HG03442 (cell line): ENCODE data around the gene LGALS9C.
"Not testable (repeated sequence)": the region's sequence is repeated elsewhere in the genome, so short reads cannot be mapped to it uniquely, and the experiment has no call there.

Experiments
- ATAC-seq: cut with Tn5 transposase; IDR thresholded peaks from one replicate; pipeline ENCODE4 v1.9.1; 2021; ENCODE audit warnings: mild to moderate bottlenecking, moderate library complexity; ENCODE audit not compliant: unreplicated experiment

LGALS9C gene

DNA sequence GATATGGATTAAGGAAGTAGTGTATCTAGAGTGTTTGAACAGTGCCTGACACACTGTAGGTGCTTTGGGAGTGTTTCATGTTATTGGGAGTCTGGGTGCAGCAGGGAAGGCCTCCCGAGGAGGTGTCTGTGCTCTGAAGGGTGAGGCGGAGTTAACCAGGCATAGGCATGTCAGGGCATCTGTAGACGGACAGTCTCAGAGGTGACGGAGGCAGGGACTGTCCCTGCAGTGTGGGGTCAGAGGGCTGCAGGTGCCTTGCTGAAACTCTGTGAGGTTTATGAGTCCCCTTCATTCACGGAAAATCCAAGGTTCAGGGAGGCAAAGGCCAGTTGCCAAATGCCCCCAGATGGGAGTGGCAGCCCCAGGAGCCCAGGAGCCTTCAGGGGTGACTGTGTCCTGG, 778 bp downstream of the LGALS9C start:
- ATAC-seq = not testable (repeated sequence)

- ATAC-seq = not testable (repeated sequence)
These were observed 1.8 kb downstream of the LGALS9C start for GRCh38 chr17:18478362-18478761.

GRCh38 chr17:18478977-18479595, 2.5 kb downstream of the LGALS9C start:
- ATAC-seq = not testable (repeated sequence)

DNA sequence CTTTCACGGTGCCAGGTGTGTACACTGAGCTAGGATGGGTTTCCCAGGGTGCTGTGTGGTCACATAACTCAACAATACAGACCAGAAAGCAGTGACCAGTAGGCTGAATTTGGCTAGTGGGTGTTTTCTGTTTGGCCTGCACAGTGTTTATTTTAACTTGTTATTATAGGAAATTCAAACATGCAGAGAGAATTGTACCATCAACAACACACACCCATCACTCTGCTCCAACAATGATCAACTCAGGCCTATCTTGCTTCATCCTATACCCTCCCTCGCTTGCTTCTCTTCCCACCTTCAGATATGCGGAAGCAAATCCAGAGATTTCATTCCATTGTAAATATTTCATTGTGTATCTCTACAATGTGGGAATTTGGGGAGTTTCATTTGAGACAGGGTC, 5.2 kb downstream of the LGALS9C start:
- ATAC-seq = not testable (repeated sequence)

GRCh38 chr17:18485936-18486464, 9.4 kb downstream of the LGALS9C start:
- ATAC-seq = not testable (repeated sequence)

- ATAC-seq = not testable (repeated sequence)
These were observed 11.0 kb downstream of the LGALS9C start for GRCh38 chr17:18487633-18488032.

GRCh38 chr17:18488622-18489021, 12.0 kb downstream of the LGALS9C start:
- ATAC-seq = not testable (repeated sequence)

DNA sequence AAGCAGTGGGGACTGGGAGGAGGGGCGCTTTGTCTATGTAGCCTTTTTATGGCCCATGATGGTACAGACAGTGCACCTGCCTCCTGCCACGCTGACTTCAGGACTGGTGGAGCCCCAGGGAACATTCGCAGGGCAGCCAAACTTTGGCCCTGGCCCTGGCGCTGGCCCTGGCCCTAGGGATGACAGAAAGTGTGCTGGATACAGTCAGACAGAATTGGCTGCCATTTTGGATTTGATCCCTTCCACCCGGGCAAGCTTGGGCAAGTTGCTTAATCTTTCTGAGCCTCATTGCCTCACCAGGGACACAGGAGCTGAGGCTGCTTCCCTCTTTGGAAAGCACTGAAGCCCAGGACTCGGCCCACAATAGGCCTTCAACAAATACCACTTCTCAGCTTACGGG, 13.4 kb downstream of the LGALS9C start:
- ATAC-seq = not testable (repeated sequence)

DNA sequence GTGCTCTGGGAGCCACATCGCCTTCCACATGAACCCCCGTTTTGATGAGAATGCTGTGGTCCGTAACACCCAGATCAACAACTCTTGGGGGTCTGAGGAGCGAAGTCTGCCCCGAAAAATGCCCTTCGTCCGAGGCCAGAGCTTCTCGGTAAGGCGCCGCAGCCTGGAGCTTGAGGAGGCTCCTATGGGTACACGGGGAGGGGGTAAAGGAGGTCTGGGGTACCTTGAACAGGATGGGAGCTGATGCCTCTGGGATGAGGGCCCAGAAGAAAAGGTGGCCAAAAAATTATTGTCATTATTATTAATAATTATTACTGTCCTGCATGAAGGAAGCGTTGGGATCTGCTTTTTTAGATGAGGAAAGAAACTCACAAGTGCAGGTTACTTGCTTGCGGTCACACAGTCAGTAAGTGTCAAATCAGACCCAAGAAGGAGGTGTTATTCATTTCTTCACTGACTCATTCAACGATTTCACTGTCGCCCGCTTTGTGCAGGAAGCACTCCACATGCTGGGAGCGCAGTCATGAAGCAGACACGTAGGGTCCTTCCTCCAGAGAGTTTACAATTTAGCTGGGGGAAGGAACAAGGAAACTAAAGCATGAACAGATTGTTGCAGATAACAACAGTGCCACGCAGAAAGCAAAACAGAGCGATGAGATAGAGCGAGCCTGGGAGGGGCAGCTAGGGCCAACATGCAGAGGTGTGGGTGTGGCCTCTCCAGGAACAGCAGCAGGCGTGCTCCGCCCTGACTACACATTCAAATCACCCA, 16.3 kb downstream of the LGALS9C start:
- ATAC-seq = peak; percentile 57

GRCh38 chr17:18494250-18494768, 17.7 kb downstream of the LGALS9C start:
- ATAC-seq = not testable (repeated sequence)

DNA sequence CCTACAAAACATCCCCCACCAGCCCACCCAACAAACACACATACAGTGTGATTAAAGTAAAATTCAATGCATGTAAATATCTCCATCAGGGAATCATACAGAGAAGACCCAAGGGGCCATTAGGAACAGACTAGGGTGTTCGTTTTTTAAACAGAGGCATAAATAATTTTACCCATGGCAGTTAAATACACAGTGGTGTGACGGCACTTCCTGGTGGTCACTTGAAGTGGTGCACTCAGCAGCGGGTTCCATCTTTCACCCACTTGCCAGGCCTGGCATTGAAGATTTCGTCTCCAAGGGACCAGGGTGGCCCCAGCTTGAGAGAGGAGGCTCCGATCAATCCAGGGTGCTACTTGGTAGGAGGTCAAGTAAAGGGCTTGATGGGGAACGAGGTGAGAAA, 20.5 kb downstream of the LGALS9C start:
- not testable (repeated sequence) for ATAC-seq

DNA sequence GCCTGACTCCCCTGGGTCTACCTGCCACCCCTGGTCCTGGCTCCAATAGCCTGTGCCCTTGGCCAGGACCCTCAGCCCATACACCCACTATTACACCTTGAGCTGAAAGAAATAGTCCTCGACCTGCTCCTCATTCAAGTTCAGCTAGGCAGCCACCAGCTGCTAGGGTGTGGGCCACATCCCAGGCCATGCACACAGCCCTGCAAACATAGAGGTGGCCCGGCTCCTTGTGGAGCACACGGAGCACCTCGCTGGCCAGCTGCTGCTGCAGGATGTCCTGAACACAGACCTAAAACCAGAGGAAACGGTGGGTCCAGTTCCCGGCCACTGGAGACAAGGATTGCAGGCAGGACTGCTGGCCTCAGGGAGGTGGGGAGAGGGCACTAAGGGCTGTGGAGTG, 22.5 kb downstream of the LGALS9C start:
- not testable (repeated sequence) for ATAC-seq

DNA sequence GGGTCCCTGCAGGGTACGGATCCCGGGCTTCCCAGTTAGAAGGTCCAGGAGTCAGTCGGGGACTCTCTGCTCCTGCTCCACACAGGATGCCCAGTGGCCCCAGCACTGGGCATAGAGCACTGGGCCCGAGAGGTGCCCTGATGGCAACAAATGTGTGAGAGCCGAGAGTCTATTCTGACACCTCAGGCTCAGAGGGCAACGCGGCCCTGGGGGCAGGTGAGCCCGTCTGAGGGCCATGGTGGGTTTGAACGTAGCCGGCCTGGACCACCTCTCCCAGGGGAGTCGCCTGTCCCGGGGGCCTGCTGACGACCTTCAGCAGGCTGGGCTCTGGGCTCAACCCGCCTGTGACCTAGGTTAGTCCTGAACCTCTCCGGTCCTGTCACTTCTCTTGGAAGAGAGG, 23.2 kb downstream of the LGALS9C start:
- ATAC-seq = not testable (repeated sequence)

- not testable (repeated sequence) for ATAC-seq
These were observed 23.7 kb downstream of the LGALS9C start for GRCh38 chr17:18500281-18500680.

- not testable (repeated sequence) for ATAC-seq
These were observed 24.2 kb downstream of the LGALS9C start for GRCh38 chr17:18500816-18501215.

DNA sequence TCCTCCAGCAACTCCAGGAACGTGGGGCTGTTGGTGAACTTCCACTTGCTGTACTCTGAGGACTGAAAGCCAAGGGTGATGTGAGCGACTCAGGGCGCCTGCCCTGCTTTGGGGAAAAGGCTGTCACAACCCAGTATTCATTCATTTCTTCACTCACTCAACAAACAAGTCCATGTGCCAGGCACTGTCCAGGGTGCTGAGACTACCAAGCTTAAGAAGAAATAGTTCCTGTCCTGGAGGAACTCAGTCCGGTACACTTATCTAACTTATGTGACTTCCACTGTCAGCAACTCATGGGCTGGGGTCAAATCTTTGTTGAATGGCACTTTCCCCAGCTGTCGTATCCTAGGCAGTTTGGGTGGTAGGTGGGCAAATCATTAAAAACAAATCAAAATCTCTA, 26.6 kb downstream of the LGALS9C start:
- ATAC-seq = not testable (repeated sequence)

DNA sequence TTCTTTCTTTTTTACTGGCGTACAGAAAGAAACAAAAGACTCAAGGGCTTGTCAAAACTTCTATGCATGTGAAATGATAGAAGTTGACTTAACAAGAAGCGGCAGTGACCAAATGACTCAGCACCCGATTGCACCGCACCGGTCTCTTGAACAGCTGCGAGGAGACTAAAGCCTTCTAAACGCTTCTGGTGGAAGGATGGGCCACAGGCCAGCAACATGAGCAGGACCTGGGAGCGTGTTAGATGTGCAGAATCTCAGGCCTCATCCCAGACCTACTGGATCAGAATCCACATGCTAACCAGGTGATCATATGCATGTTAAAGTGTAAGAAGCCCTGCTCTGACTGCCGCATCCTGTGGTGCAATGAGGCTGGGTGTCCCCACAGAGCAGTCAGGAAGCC, 31.1 kb downstream of the LGALS9C start:
- ATAC-seq = not testable (repeated sequence)

GRCh38 chr17:18508667-18509066, 32.1 kb downstream of the LGALS9C start:
- not testable (repeated sequence) for ATAC-seq

- not testable (repeated sequence) for ATAC-seq
These were observed 44.5 kb downstream of the LGALS9C start for GRCh38 chr17:18521100-18521499.

GRCh38 chr17:18525015-18525414, 48.4 kb downstream of the LGALS9C start:
- ATAC-seq = not testable (repeated sequence)

DNA sequence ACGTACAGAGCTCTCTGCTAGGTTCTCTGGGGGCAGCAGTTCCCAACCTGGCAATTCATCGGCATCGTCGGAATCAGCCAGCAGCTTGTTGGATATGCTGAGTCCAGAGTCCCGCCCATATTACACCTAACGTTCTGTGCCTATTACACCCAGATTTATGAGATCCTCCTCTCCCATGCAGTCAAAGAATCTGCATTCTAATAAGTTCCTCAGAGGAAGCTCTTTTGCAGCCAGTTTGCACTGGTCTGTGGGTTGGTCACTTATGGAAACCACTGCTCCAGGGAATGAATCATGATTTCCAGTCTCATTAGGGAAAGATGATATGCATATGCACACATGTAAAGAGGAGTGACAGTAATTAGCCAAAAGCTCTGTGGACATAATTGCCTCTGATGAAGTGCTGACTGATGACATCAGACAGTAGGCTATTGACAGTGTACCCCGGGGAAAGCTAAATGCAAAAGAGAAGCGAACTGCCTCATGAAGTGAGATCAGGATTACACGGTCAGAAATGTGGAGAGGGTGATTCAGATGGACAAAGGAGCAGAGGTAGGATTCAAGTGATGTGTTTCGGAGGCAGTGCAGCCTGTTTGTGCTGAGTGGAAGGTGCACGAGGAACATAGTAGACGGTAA, 49.7 kb downstream of the LGALS9C start:
- not testable (repeated sequence) for ATAC-seq
